IMR-90 (cell line): ENCODE data around the gene SEC23A. TPM values are rescaled to one million over a fixed set of nuclear protein-coding genes. Genes with fewer than 3 reads are reported as not detected.
"Not testable (repeated sequence)": the region's sequence is repeated elsewhere in the genome, so short reads cannot be mapped to it uniquely, and the experiment has no call there.

Source experiments
- ATAC-seq: fragments of 200-7000 bp; cut with Tn5 transposase; 2 replicates; pipeline ENCODE4 v1.9.1; 2020; ENCODE audit warnings: low read depth, mild to moderate bottlenecking, moderate library complexity
- BruUV-seq: library from RNA; stranded (reverse); fragments of 400-500 nt; replicated peaks from 2 replicates; lab custom pipeline; 2021; lab: Mats Ljungman, UMichigan
- CTCF ChIA-PET: fragments of 300-600 bp; formaldehyde crosslinking; extraction: SDS; loops from one replicate; lab custom pipeline; 2021; ENCODE audit warnings: antibody characterized with exemption; lab: Yijun Ruan, JAX
- POLR2A ChIA-PET: fragments of 300-600 bp; sonication (Branson Sonifier 250); formaldehyde crosslinking; loops from one replicate; lab custom pipeline; 2022; ENCODE audit warnings: antibody characterized with exemption; ENCODE audit not compliant: unreplicated experiment; lab: Charles Lee
- DNase-seq: peaks from one replicate; pipeline ENCODE4 v3.0.0; 2013
- H2AFZ ChIP-seq: replicated peaks from 2 replicates; pipeline ENCODE3; 2013; ENCODE audit warnings: low read length, mild to moderate bottlenecking; ENCODE audit not compliant: poor library complexity
- H2AK5ac ChIP-seq: 2 replicates; pipeline ENCODE4 v1.6.1; 2013; ENCODE audit warnings: low read depth, low read length, inconsistent platforms
- H2AK9ac ChIP-seq: replicated peaks from 2 replicates; pipeline ENCODE3; 2013; ENCODE audit warnings: mild to moderate bottlenecking, low read depth, low read length, moderate library complexity; ENCODE audit not compliant: poor library complexity
- H2BK120ac ChIP-seq: 2 replicates; pipeline ENCODE4 v1.6.1; 2013; ENCODE audit warnings: low read depth, low read length, inconsistent platforms
- H2BK15ac ChIP-seq: 3 replicates; pipeline ENCODE4 v1.6.1; 2013; ENCODE audit warnings: low read depth, low read length, inconsistent platforms
- H2BK20ac ChIP-seq: 2 replicates; pipeline ENCODE4 v1.6.1; 2013; ENCODE audit warnings: low read depth, mild to moderate bottlenecking, inconsistent platforms, low read length, moderate library complexity
- H2BK5ac ChIP-seq: 2 replicates; pipeline ENCODE4 v1.6.1; 2013; ENCODE audit warnings: mild to moderate bottlenecking, low read depth, low read length, inconsistent platforms; ENCODE audit not compliant: poor library complexity, severe bottlenecking
- H3K14ac ChIP-seq: replicated peaks from 2 replicates; pipeline ENCODE4 v1.6.1; 2013; ENCODE audit warnings: low read depth, low read length, inconsistent platforms
- H3K18ac ChIP-seq: 2 replicates; pipeline ENCODE4 v1.6.1; 2013; ENCODE audit warnings: low read depth, low read length, control low read depth
- H3K23ac ChIP-seq: 2 replicates; pipeline ENCODE4 v1.6.1; 2013; ENCODE audit warnings: low read depth, low read length, inconsistent platforms
- H3K27ac ChIP-seq: 2 replicates; pipeline ENCODE4 v1.5.1; 2013; ENCODE audit warnings: mild to moderate bottlenecking, control low read depth, low read length; ENCODE audit not compliant: insufficient read depth
- H3K27me3 ChIP-seq: 2 replicates; pipeline ENCODE4 v1.6.1; 2013; ENCODE audit warnings: low read length; ENCODE audit not compliant: control insufficient read depth, insufficient read depth
- H3K36me3 ChIP-seq: 2 replicates; pipeline ENCODE4 v1.6.1; 2013; ENCODE audit warnings: low read length, mixed read lengths; ENCODE audit not compliant: control insufficient read depth, insufficient read depth
- H3K4ac ChIP-seq: 2 replicates; pipeline ENCODE4 v1.6.1; 2013; ENCODE audit warnings: low read depth, low read length, inconsistent platforms
- H3K4me1 ChIP-seq: 2 replicates; pipeline ENCODE4 v1.6.1; 2013; ENCODE audit warnings: low read length, mixed read lengths; ENCODE audit not compliant: control insufficient read depth, insufficient read depth
- H3K4me2 ChIP-seq: 2 replicates; pipeline ENCODE4 v1.6.1; 2013; ENCODE audit warnings: low read depth, mild to moderate bottlenecking, control low read depth, low read length, moderate library complexity
- H3K4me3 ChIP-seq: 2 replicates; pipeline ENCODE4 v1.5.1; 2013; ENCODE audit warnings: low read depth, mild to moderate bottlenecking, control low read depth, low read length, moderate library complexity; ENCODE audit not compliant: insufficient read depth
- H3K56ac ChIP-seq: 2 replicates; pipeline ENCODE4 v1.6.1; 2013; ENCODE audit warnings: low read length, inconsistent platforms; ENCODE audit not compliant: insufficient read depth; ENCODE audit errors: extremely low read depth
- H3K79me1 ChIP-seq, 2 experiments: 2 replicates each; pipeline ENCODE4 v1.6.1; 2013; ENCODE audit warnings: low read length in 2 of 2, inconsistent platforms in 1 of 2, low read depth in 1 of 2
- H3K9ac ChIP-seq: 2 replicates; pipeline ENCODE4 v1.6.1; 2013; ENCODE audit warnings: low read depth, low read length, control low read depth
- H3K9me1 ChIP-seq: 2 replicates; pipeline ENCODE4 v1.6.1; 2013; ENCODE audit warnings: low read length, inconsistent platforms; ENCODE audit not compliant: insufficient read depth
- H3K9me3 ChIP-seq: 2 replicates; pipeline ENCODE4 v1.6.1; 2013; ENCODE audit warnings: low read length; ENCODE audit not compliant: control insufficient read depth, insufficient read depth
- H4K20me1 ChIP-seq: 2 replicates; pipeline ENCODE4 v1.6.1; 2013; ENCODE audit warnings: low read length, inconsistent platforms; ENCODE audit not compliant: insufficient read depth
- H4K5ac ChIP-seq: 2 replicates; pipeline ENCODE4 v1.6.1; 2013; ENCODE audit warnings: mild to moderate bottlenecking, low read depth, low read length, control low read depth
- H4K8ac ChIP-seq, 2 experiments: 2 replicates each; pipeline ENCODE4 v1.6.1; 2013; ENCODE audit warnings: low read depth in 2 of 2, low read length in 2 of 2, control low read depth in 1 of 2, inconsistent platforms in 1 of 2
- H4K91ac ChIP-seq: 2 replicates; pipeline ENCODE4 v1.6.1; 2013; ENCODE audit warnings: low read depth, low read length, inconsistent platforms; ENCODE audit not compliant: insufficient read depth
- WGBS, 2 experiments: methylation state at CpG; one replicate each; pipeline versions ENCODE4 v1.1.5 to v1.1.7; 2013; ENCODE audit warnings: missing lambda C conversion rate in 2 of 2; ENCODE audit not compliant: insufficient read length in 1 of 2; ENCODE audit errors: extremely low coverage in 2 of 2; 5-methylcytosine and 5-hydroxymethylcytosine counted together
- dilution Hi-C: fragments of 300-500 bp; cut with HindIII; formaldehyde crosslinking; loops from one replicate; pipeline ENCODE4 v1.14.3; 2018; ENCODE audit warnings: low sequenced_read_pairs; ENCODE audit not compliant: unreplicated experiment
- in situ Hi-C: fragments of 300-500 bp; cut with MboI; formaldehyde crosslinking; loops from 3 replicates; pipeline ENCODE4 v1.14.3; 2019; ENCODE audit warnings: low sequenced_read_pairs, inconsistent platforms, mixed read lengths
- intact Hi-C: fragments of 100-400 bp; cut with micrococcal nuclease; formaldehyde crosslinking; loops from 2 replicates; pipeline ENCODE4 v1.10.0; 2022
- polyA plus RNA-seq, 3 experiments: library from polyadenylated mRNA; depleted of rRNA; stranded (reverse); fragments of >200 nt; gene quantifications; 2 replicates each; pipeline ENCODE4 v1.2.3, GENCODE V29; 2012; ENCODE audit warnings: low replicate concordance in 1 of 3
- total RNA-seq: library from RNA; depleted of rRNA; stranded (reverse); fragments of >200 nt; gene quantifications from 2 replicates; pipeline ENCODE4 v1.2.3, GENCODE V29; 2012

SEC23A gene
- total and polyA plus RNA-seq, 2 of the 4 experiments (the other 2 are of a cell fraction) = 141 to 609 TPM

DNA sequence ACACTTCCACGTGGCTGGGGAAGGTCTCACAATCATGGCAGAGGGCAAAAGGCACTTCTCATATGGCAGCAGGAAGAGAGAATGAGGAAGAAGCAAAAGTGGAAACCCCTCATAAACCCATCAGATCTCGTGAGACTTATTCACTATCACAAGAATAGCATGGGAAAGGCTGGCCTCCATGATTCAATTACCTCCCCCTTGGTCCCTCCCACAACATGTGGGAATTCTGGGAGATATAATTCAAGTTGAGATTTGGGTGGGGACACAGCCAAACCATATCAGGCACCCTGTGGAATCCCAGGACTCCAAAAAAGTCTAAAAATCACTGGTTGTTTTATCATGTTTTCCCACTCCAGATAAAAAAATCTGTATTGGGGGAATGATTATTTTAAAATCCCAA, 40.2 kb upstream of the SEC23A start:
- H2BK5ac ChIP-seq, H3K18ac ChIP-seq, POLR2A ChIA-PET, in situ Hi-C loops, H4K5ac ChIP-seq, BruUV-seq, H3K4me3 ChIP-seq, H3K23ac ChIP-seq, H3K4me2 ChIP-seq, H4K20me1 ChIP-seq, H4K91ac ChIP-seq, H2BK20ac ChIP-seq, H3K79me1 ChIP-seq, H3K4me1 ChIP-seq, dilution Hi-C loops, H2BK120ac ChIP-seq, H3K56ac ChIP-seq, H3K4ac ChIP-seq, H3K27ac ChIP-seq, H2BK15ac ChIP-seq, H2AFZ ChIP-seq, H4K8ac ChIP-seq, H3K9me3 ChIP-seq, H2AK5ac ChIP-seq, CTCF ChIA-PET, H3K9me1 ChIP-seq, DNase-seq, H3K27me3 ChIP-seq, H3K14ac ChIP-seq, intact Hi-C loops, ATAC-seq, H2AK9ac ChIP-seq, H3K9ac ChIP-seq: not testable (repeated sequence)
- WGBS, 2 experiments = no CpG with 5 or more reads among the region's 2 CpGs
- H3K36me3 ChIP-seq = peaks cover 11% of the 10 kb centered on the region

DNA sequence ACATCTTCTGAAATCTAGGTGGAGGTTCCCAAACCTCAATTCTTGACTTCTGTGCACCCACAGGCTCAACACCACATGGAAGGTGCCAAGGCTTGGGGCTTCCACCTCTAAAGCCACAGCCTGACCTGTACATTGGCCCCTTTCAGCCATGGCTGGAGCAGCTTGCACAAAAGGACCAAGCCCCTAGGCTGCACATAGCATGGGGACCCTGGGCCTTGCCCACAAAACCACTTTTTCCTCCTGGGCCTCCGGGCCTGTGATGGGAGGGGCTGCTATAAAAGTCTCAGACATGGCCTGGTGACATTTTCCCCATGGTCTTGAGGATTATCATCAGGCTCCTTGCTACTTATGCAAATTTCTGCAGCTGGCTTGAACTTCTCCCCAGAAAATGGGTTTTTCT, 38.6 kb upstream of the SEC23A start:
- H3K4me3 ChIP-seq, H3K9ac ChIP-seq, POLR2A ChIA-PET, BruUV-seq, H2AFZ ChIP-seq, in situ Hi-C loops, H2BK20ac ChIP-seq, dilution Hi-C loops, H4K8ac ChIP-seq, H2BK120ac ChIP-seq, H3K4ac ChIP-seq, H2AK9ac ChIP-seq, H3K14ac ChIP-seq, H3K4me2 ChIP-seq, CTCF ChIA-PET, H3K9me3 ChIP-seq, H4K20me1 ChIP-seq, H3K23ac ChIP-seq, H2AK5ac ChIP-seq, H3K18ac ChIP-seq, H3K79me1 ChIP-seq, intact Hi-C loops, ATAC-seq, H3K56ac ChIP-seq, H4K5ac ChIP-seq, H3K4me1 ChIP-seq, H2BK5ac ChIP-seq, H4K91ac ChIP-seq, H3K27ac ChIP-seq, DNase-seq, H3K27me3 ChIP-seq, H3K9me1 ChIP-seq, H2BK15ac ChIP-seq: not testable (repeated sequence)
- WGBS, 2 experiments = no CpG with 5 or more reads among the region's 1 CpG
- H3K36me3 ChIP-seq = peaks cover 14% of the 10 kb centered on the region
